Measurements from ENCODE around the gene MRPL46.
"Not testable (repeated sequence)": the region's sequence is repeated elsewhere in the genome, so short reads cannot be mapped to it uniquely, and the experiment has no call there.

The MRPL46 gene

DNA sequence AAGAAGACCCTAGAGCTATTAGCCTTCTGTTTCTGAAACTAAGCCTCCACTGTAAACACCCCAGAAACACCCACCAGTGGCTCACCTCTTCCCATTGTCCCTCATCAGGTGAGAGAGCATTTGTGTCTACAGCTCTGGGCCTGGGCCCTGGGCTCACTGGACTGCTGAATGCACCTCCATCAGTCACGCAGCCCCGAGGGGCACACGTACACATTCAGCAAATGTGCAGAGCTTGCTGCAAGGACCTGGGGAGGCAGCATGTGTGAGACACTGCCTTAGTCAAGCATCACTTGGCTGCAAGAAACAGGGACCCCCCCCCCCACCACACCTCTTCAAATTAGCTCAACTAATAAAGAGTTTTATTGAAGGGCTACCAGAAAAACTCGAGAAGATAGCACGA is 29.0 kb downstream of the MRPL46 start:
- no peak for DNase-seq

DNA sequence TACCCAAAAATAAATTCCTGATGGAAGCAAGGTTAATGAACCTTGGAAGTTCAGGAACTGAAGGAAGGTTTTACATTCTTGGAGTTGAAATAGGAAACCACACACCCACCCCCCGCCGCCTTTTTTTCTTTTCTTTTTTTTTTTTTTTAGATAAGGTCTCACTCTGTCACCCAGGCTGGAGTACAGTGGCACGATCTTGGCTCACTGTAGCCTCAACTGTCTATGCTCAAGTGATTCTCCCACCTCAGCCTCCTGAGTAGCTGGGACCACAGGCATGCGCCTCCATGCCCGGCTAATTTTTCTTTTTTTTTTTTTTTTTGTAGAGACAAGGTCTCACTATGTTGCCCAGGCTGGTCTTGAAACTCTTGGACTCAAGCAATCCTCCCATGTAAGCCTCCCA is 33.1 kb downstream of the MRPL46 start:
- not testable (repeated sequence) for DNase-seq

- no peak for DNase-seq
These were observed 34.0 kb downstream of the MRPL46 start for GRCh38 chr15:88433046-88433685.

DNA sequence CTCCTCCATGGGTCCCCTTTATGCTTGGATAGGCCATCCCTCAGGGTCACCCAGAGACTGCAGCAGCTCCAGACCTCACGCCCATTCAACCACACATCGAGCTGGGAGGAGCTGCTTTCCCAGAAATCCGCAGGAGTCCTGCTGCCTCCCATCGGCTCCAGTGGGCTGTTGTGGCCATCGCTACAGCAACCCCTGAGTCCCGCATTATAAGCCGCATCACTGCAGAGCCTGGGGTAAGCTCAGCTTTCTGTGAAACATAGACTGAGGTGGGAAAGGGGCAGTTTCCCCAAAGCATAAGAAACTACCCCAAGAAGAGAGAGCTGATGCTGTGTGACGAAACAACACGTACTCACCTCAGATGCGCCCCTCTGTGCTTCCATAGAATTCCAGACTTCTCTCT is 35.7 kb downstream of the MRPL46 start:
- DNase-seq: no peak

DNA sequence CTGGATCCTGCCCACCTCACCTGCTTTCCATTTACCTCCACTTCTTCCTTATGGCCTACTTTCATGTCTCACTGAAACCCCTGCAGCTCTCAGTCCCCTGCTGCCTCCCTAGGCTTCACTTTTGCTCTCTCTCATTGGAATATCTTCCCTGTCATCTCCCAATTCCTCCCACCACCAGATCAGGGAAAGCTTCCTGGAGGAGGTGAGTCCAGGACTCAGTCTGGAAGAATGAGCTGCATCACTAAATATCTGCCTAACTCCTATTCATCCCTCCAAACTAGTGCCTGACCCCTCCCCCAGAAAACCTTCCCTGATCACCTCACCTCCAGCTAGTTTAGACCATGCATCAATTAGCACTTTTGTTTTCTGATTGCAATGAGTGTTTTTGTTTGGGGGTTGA is 37.1 kb downstream of the MRPL46 start:
- DNase-seq: no peak

- no peak for DNase-seq
These were observed 38.2 kb downstream of the MRPL46 start for GRCh38 chr15:88428805-88429605.

GRCh38 chr15:88428053-88428452 is 39.1 kb downstream of the MRPL46 start:
- DNase-seq: no peak

GRCh38 chr15:88426304-88426703 is 40.9 kb downstream of the MRPL46 start:
- DNase-seq: no peak

DNA sequence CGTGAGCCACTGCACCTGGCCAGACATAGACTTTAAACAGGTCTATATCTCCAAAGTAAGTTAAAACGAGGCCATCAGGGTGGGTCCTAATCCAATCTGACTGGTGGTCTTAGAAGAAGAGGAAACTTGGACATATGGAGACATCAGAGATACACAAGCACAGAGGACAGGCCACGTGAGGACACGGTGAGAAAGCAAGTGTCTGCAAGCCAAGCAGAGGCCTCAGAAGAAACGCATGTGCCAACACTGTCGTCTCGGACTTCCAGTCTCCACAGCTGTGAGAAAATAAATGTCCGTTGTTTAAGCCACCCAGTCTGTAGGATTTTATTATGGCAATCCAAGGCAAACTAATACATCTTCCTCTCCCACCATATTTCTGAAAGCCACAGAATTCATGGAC is 43.9 kb downstream of the MRPL46 start:
- no peak for DNase-seq

- DNase-seq: no peak
These were observed 47.4 kb downstream of the MRPL46 start for GRCh38 chr15:88419830-88420229.

All from activated effector memory CD4-positive, alpha-beta T cell treated with Interleukin-2 at 50 U/mL for 16 hours (primary cell).